AG08396 (cell line): ENCODE results near the gene ZNF536.

Experiments
- DNase-seq: peaks from one replicate; pipeline ENCODE4 v3.0.0; 2012; ENCODE audit warnings: low spot score, mixed read lengths

The ZNF536 gene

GRCh38 chr19:30371960-30372824 is at the start of gene ZNF536:
TSS of gene ZNF536 (plus strand) at chr19:30372384. CDS start at chr19:30443563, 71,179 bp downstream.
- DNase-seq: no peak

- no peak for DNase-seq
Observed at GRCh38 chr19:30322641-30323320, 49.4 kb upstream of the ZNF536 start.

GRCh38 chr19:30323904-30324303 is 48.3 kb upstream of the ZNF536 start:
- no peak for DNase-seq

GRCh38 chr19:30324982-30325381 is 47.2 kb upstream of the ZNF536 start:
- DNase-seq: no peak

- no peak for DNase-seq
Observed at GRCh38 chr19:30325676-30326392, 46.4 kb upstream of the ZNF536 start.

- DNase-seq: no peak
Observed at GRCh38 chr19:30326393-30326710, 45.8 kb upstream of the ZNF536 start.

GRCh38 chr19:30327331-30327730 is 44.9 kb upstream of the ZNF536 start:
- no peak for DNase-seq

GRCh38 chr19:30328096-30328495 is 44.1 kb upstream of the ZNF536 start:
- DNase-seq: no peak

GRCh38 chr19:30330266-30330665 is 41.9 kb upstream of the ZNF536 start:
- no peak for DNase-seq

- DNase-seq: no peak
Observed at GRCh38 chr19:30332445-30333234, 39.5 kb upstream of the ZNF536 start.

GRCh38 chr19:30333291-30334065 is 38.7 kb upstream of the ZNF536 start:
- no peak for DNase-seq

GRCh38 chr19:30334841-30335240 is 37.3 kb upstream of the ZNF536 start:
- no peak for DNase-seq

GRCh38 chr19:30335306-30335886 is 36.8 kb upstream of the ZNF536 start:
- DNase-seq: no peak

- DNase-seq: no peak
Observed at GRCh38 chr19:30336290-30336689, 35.9 kb upstream of the ZNF536 start.

- no peak for DNase-seq
Observed at GRCh38 chr19:30338041-30338456, 34.1 kb upstream of the ZNF536 start.

GRCh38 chr19:30338878-30339623 is 33.1 kb upstream of the ZNF536 start:
- DNase-seq: no peak

- no peak for DNase-seq
Observed at GRCh38 chr19:30339624-30340525, 32.3 kb upstream of the ZNF536 start.

- no peak for DNase-seq
Observed at GRCh38 chr19:30340771-30341561, 31.2 kb upstream of the ZNF536 start.
